ENCODE data around the gene NAPEPLD.

- TF ChIP-seq, protein P1, sequence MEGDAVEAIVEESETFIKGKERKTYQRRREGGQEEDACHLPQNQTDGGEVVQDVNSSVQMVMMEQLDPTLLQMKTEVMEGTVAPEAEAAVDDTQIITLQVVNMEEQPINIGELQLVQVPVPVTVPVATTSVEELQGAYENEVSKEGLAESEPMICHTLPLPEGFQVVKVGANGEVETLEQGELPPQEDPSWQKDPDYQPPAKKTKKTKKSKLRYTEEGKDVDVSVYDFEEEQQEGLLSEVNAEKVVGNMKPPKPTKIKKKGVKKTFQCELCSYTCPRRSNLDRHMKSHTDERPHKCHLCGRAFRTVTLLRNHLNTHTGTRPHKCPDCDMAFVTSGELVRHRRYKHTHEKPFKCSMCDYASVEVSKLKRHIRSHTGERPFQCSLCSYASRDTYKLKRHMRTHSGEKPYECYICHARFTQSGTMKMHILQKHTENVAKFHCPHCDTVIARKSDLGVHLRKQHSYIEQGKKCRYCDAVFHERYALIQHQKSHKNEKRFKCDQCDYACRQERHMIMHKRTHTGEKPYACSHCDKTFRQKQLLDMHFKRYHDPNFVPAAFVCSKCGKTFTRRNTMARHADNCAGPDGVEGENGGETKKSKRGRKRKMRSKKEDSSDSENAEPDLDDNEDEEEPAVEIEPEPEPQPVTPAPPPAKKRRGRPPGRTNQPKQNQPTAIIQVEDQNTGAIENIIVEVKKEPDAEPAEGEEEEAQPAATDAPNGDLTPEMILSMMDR (IDR thresholded peaks at IDR 0.05): no peak
- no peak for TF ChIP-seq TCF7L2 (IDR thresholded peaks at IDR 0.05; ENCODE audit: low read depth, low read length)
- no peak for TF ChIP-seq SIN3A (IDR thresholded peaks at IDR 0.05; ENCODE audit: borderline replicate concordance, insufficient read depth, low read depth, low read length)
- no peak for TF ChIP-seq REST (IDR thresholded peaks at IDR 0.05; ENCODE audit: insufficient read depth in 1 of 2, low read depth in 2 of 2, low read length in 1 of 2)
These were observed 90.8 kb downstream of the NAPEPLD start for GRCh38 chr7:103058122-103058521.
